Stimulated activated CD4-positive, alpha-beta T cell treated with anti-CD3 and anti-CD28 coated beads, Interleukin-4, amount 100 ng/mL, for 48 hours (primary cell): ENCODE results near the gene PRR36.
A peak's percentile ranks its signal among the peaks of the same experiment; 100 is the strongest.

Experiments used
- DNase-seq, 2 donors: peaks; one replicate each; pipeline ENCODE4 v3.0.0-alpha.2; 2020; ENCODE audit warnings: low read depth in 2 of 2

Gene PRR36

GRCh38 chr19:7913652-7914051 is 39.5 kb upstream of the PRR36 start:
- DNase-seq: no peak

GRCh38 chr19:7912697-7913564 is 38.7 kb upstream of the PRR36 start:
- no peak for DNase-seq

GRCh38 chr19:7912144-7912696 is 38.0 kb upstream of the PRR36 start:
- no peak for DNase-seq

- DNase-seq: no peak
Measured at GRCh38 chr19:7911508-7912143, 37.4 kb upstream of the PRR36 start.

GRCh38 chr19:7910321-7911161 is 36.4 kb upstream of the PRR36 start:
- DNase-seq: no peak

GRCh38 chr19:7909471-7910067 is 35.4 kb upstream of the PRR36 start:
- no peak for DNase-seq

GRCh38 chr19:7908742-7909461 is 34.7 kb upstream of the PRR36 start:
- no peak for DNase-seq

- no peak for DNase-seq
Measured at GRCh38 chr19:7908078-7908699, 34.0 kb upstream of the PRR36 start.

- DNase-seq: no peak
Measured at GRCh38 chr19:7907544-7907943, 33.4 kb upstream of the PRR36 start.

GRCh38 chr19:7907122-7907521 is 32.9 kb upstream of the PRR36 start:
- DNase-seq: no peak

GRCh38 chr19:7905859-7906258 is 31.7 kb upstream of the PRR36 start:
- no peak for DNase-seq

GRCh38 chr19:7905268-7905667 is 31.1 kb upstream of the PRR36 start:
- DNase-seq: no peak

- peak in 1 of 2 donors; percentile 32 for DNase-seq
Measured at GRCh38 chr19:7904074-7905020, 30.2 kb upstream of the PRR36 start.

GRCh38 chr19:7903244-7904073 is 29.3 kb upstream of the PRR36 start, which contains the start of gene MAP2K7:
MAP2K7 (plus strand) TSS chr19:7903877; CDS start chr19:7903945, 68 bp downstream.
- DNase-seq: peak; percentile 100

GRCh38 chr19:7902796-7903243 is 28.6 kb upstream of the PRR36 start:
- no peak for DNase-seq

GRCh38 chr19:7901337-7901736 is 27.1 kb upstream of the PRR36 start:
- no peak for DNase-seq

- DNase-seq: no peak
Measured at GRCh38 chr19:7900931-7901330, 26.7 kb upstream of the PRR36 start.

GRCh38 chr19:7900401-7900870 is 26.2 kb upstream of the PRR36 start:
- DNase-seq: no peak
